Liver (tissue), 9 donors: ENCODE results near the gene COL23A1. TPM values are rescaled to one million over a fixed set of nuclear protein-coding genes. Genes with fewer than 3 reads are reported as not detected.

Experiments used
- DNase-seq: peaks from one replicate; pipeline ENCODE4 v3.0.0-alpha.2; 2017; ENCODE audit warnings: low spot score
- H3K27ac ChIP-seq, 2 donors: one replicate each; pipeline ENCODE4 v1.7.0; 2013; ENCODE audit warnings: inconsistent platforms in 2 of 2, low read length in 2 of 2, control low read depth in 1 of 2, low read depth in 1 of 2, mild to moderate bottlenecking in 1 of 2
- H3K27me3 ChIP-seq, 4 donors: one replicate each; pipeline versions ENCODE4 v1.6.1 to v1.7.0; 2013; ENCODE audit warnings: low read length in 3 of 4, inconsistent platforms in 1 of 4, mild to moderate bottlenecking in 1 of 4, moderate library complexity in 1 of 4; ENCODE audit not compliant: control insufficient read depth in 4 of 4, insufficient read depth in 4 of 4
- H3K36me3 ChIP-seq, 4 donors: one replicate each; pipeline versions ENCODE4 v1.6.1 to v1.7.0; 2013; ENCODE audit warnings: low read length in 3 of 4, mild to moderate bottlenecking in 3 of 4, low read depth in 1 of 4, moderate library complexity in 1 of 4; ENCODE audit not compliant: control insufficient read depth in 4 of 4, insufficient read depth in 3 of 4
- H3K4me1 ChIP-seq, 4 donors: one replicate each; pipeline versions ENCODE4 v1.6.1 to v1.7.0; 2013; ENCODE audit warnings: low read length in 3 of 4, mild to moderate bottlenecking in 3 of 4, moderate library complexity in 1 of 4; ENCODE audit not compliant: control insufficient read depth in 4 of 4, insufficient read depth in 4 of 4
- H3K4me3 ChIP-seq, 3 donors: one replicate each; pipeline versions ENCODE4 v1.6.1 to v1.7.0; 2013; ENCODE audit warnings: low read length in 3 of 3, control low read depth in 1 of 3, low read depth in 1 of 3, mild to moderate bottlenecking in 1 of 3
- H3K9ac ChIP-seq, 2 donors: one replicate each; pipeline ENCODE4 v1.7.0; 2013; ENCODE audit warnings: low read length in 2 of 2, mild to moderate bottlenecking in 2 of 2, moderate library complexity in 2 of 2, control low read depth in 1 of 2, low read depth in 1 of 2
- H3K9me3 ChIP-seq, 4 donors: one replicate each; pipeline versions ENCODE4 v1.6.1 to v1.7.0; 2013; ENCODE audit warnings: low read length in 3 of 4; ENCODE audit not compliant: control insufficient read depth in 4 of 4
- CTCF ChIP-seq: fragments of 150-350 bp; IDR thresholded peaks from 2 replicates; pipeline ENCODE4 v1.5.1; 2017; ENCODE audit warnings: improper control_type of control experiment, low read depth, low read length; ENCODE audit not compliant: missing input control
- EGR1 ChIP-seq, 2 donors: IDR thresholded peaks; 2 replicates each; pipeline ENCODE4 v1.6.1; 2016 to 2018; ENCODE audit warnings: antibody characterized with exemption in 2 of 2, low read depth in 2 of 2
- FOXA1 ChIP-seq: IDR thresholded peaks from 2 replicates; pipeline ENCODE4 v1.6.1; 2016; ENCODE audit warnings: antibody characterized with exemption
- FOXA2 ChIP-seq: IDR thresholded peaks from 2 replicates; pipeline ENCODE4 v1.6.1; 2016; ENCODE audit warnings: antibody characterized with exemption
- GABPA ChIP-seq, 2 donors: IDR thresholded peaks in 1 of 2; conservative IDR thresholded peaks in 1 of 2; 2 replicates each; pipeline ENCODE4 v1.6.1; 2016; ENCODE audit warnings: antibody characterized with exemption in 2 of 2, mild to moderate bottlenecking in 1 of 2, moderate library complexity in 1 of 2
- HNF4A ChIP-seq, 2 donors: conservative IDR thresholded peaks; 2 replicates each; pipeline ENCODE4 v1.6.1; 2016; ENCODE audit warnings: antibody characterized with exemption in 2 of 2, mild to moderate bottlenecking in 2 of 2
- HNF4G ChIP-seq: IDR thresholded peaks from 2 replicates; pipeline ENCODE4 v1.6.1; 2016; ENCODE audit warnings: antibody characterized with exemption
- JUND ChIP-seq, 2 donors: IDR thresholded peaks; 2 replicates each; pipeline ENCODE4 v1.6.1; 2016; ENCODE audit warnings: antibody characterized with exemption in 2 of 2
- MAX ChIP-seq: IDR thresholded peaks from 2 replicates; pipeline ENCODE4 v1.6.1; 2016; ENCODE audit warnings: antibody characterized with exemption
- RAD21 ChIP-seq, 2 donors: IDR thresholded peaks; 2 replicates each; pipeline ENCODE4 v1.6.1; 2016; ENCODE audit warnings: antibody characterized with exemption in 2 of 2, mild to moderate bottlenecking in 2 of 2
- REST ChIP-seq: IDR thresholded peaks from 2 replicates; pipeline ENCODE4 v1.6.1; 2016; ENCODE audit warnings: antibody characterized with exemption, mild to moderate bottlenecking
- RXRA ChIP-seq, 2 donors: IDR thresholded peaks; 2 replicates each; pipeline ENCODE4 v1.6.1; 2017 to 2018; ENCODE audit warnings: antibody characterized with exemption in 2 of 2, mild to moderate bottlenecking in 1 of 2
- SP1 ChIP-seq: IDR thresholded peaks from 2 replicates; pipeline ENCODE4 v1.6.1; 2018; ENCODE audit warnings: antibody characterized with exemption, mild to moderate bottlenecking
- TAF1 ChIP-seq: conservative IDR thresholded peaks from 2 replicates; pipeline ENCODE4 v1.6.1; 2016; ENCODE audit warnings: antibody characterized with exemption, mild to moderate bottlenecking
- ZBTB33 ChIP-seq: IDR thresholded peaks from 2 replicates; pipeline ENCODE4 v1.6.1; 2016; ENCODE audit warnings: antibody characterized with exemption
- WGBS: extraction: QIAGEN DNeasy Blood & Tissue Kit; methylation state at CpG from one replicate; pipeline ENCODE4 v1.1.7; 2013; 5-methylcytosine and 5-hydroxymethylcytosine counted together
- polyA plus RNA-seq, 2 donors: library from polyadenylated mRNA; stranded (reverse) in 1 of 2; unstranded in 1 of 2; fragments of 200-250 nt in 1 of 2; fragments of >200 nt in 1 of 2; fragmentation: Nextera tagmentation in 1 of 2; extraction: Ambion mirVana in 1 of 2; gene quantifications; one replicate each; pipeline versions ENCODE4 v1.2.1 to v1.2.3, GENCODE V29; 2013 to 2015
- total RNA-seq, 2 donors: library from RNA; depleted of rRNA; stranded (reverse); fragments of >200 nt; gene quantifications; one replicate each; pipeline ENCODE4 v1.2.3, GENCODE V29; 2014
- donor health status: healthy.
- donor health status: healthy.
- donor health status: healthy.
- donor health status: healthy.
- donor health status: healthy.

COL23A1 gene
- total and polyA plus RNA-seq, 4 donors, result 0.08 to 1.4 (median 0.27) TPM

GRCh38 chr5:178387061-178387855 is 202.9 kb downstream of the COL23A1 start:
- 65% methylated on average over 20 of the region's 20 CpGs for WGBS
- Histone ChIP-seq H3K4me3 (no peak overlapping the region), H3K9me3 (no peaks in the 10 kb centered on the region), H3K27ac (no peak overlapping the region), H3K9ac (no peak overlapping the region), H3K4me1 (peaks cover 0 to 4% (median 0%) of the 10 kb centered on the region in 4 donors), H3K27me3 (no peaks in the 10 kb centered on the region), H3K36me3 (no peaks in the 10 kb centered on the region)
- TF ChIP-seq JUND (IDR thresholded peaks at IDR 0.05) (no peak), RXRA (IDR thresholded peaks at IDR 0.05) (no peak), GABPA (IDR thresholded peaks at IDR 0.05 in 1 of 2, conservative IDR thresholded peaks at IDR 0.05 in 1 of 2) (no peak), CTCF (no peak), ZBTB33 (no peak), HNF4G (no peak), FOXA2 (no peak)
- no peak for DNase-seq

- 84% methylated on average over 20 of the region's 20 CpGs for WGBS
- no peak overlapping the region for H3K9ac ChIP-seq
- H3K27ac ChIP-seq, result no peak overlapping the region
- peaks cover 0 to 4% (median 0%) of the 10 kb centered on the region in 4 donors for H3K4me1 ChIP-seq
- H3K4me3 ChIP-seq, result no peak overlapping the region
- no peaks in the 10 kb centered on the region for H3K36me3 ChIP-seq
- DNase-seq, result no peak
- no peaks in the 10 kb centered on the region for H3K27me3 ChIP-seq
- TF ChIP-seq RAD21 (IDR thresholded peaks at IDR 0.05) (no peak), TAF1 (no peak), HNF4A (conservative IDR thresholded peaks at IDR 0.05) (no peak), MAX (no peak), REST (no peak), GABPA (IDR thresholded peaks at IDR 0.05 in 1 of 2, conservative IDR thresholded peaks at IDR 0.05 in 1 of 2) (no peak), RXRA (IDR thresholded peaks at IDR 0.05) (no peak), SP1 (no peak), ZBTB33 (no peak), EGR1 (IDR thresholded peaks at IDR 0.05; ENCODE audit: low read depth in 2 of 2) (no peak), HNF4G (no peak), FOXA2 (no peak), FOXA1 (no peak), CTCF (no peak)
- H3K9me3 ChIP-seq, result no peaks in the 10 kb centered on the region
These were observed 203.8 kb downstream of the COL23A1 start for GRCh38 chr5:178386336-178386931.
